ENCODE data around the gene PDZD8.
"Not testable (repeated sequence)": the region's sequence is repeated elsewhere in the genome, so short reads cannot be mapped to it uniquely, and the experiment has no call there.

PDZD8 gene

GRCh38 chr10:117254774-117255735 lies 120.2 kb downstream of the PDZD8 start:
- DNase-seq (ENCODE audit: low read depth in 2 of 2) = no peak

DNA sequence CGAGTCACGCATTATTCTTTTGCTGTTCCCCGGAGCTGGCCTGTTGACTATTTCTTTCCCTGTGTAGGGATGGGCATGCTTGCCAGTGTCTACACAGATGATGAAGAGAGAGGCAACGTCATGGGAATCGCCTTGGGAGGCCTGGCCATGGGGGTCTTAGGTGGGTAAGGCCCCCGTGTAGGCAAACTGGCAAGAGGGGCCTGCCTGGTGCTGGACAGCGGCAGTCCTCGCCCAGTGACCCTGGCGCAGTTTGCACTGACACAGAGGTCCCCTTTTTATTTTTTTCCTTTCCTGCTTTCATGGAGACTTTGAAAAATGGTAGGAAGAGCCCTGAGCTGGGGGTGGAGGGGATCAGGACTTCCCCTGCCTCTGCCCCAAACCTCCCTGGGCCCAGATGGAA lies 120.9 kb downstream of the PDZD8 start:
- no peak for DNase-seq (ENCODE audit: low read depth in 2 of 2)

GRCh38 chr10:117253908-117254307 lies 121.3 kb downstream of the PDZD8 start:
- no peak for DNase-seq (ENCODE audit: low read depth in 2 of 2)

- no peak for DNase-seq (ENCODE audit: low read depth in 2 of 2)
These were observed 124.8 kb downstream of the PDZD8 start for GRCh38 chr10:117250411-117250810.

DNA sequence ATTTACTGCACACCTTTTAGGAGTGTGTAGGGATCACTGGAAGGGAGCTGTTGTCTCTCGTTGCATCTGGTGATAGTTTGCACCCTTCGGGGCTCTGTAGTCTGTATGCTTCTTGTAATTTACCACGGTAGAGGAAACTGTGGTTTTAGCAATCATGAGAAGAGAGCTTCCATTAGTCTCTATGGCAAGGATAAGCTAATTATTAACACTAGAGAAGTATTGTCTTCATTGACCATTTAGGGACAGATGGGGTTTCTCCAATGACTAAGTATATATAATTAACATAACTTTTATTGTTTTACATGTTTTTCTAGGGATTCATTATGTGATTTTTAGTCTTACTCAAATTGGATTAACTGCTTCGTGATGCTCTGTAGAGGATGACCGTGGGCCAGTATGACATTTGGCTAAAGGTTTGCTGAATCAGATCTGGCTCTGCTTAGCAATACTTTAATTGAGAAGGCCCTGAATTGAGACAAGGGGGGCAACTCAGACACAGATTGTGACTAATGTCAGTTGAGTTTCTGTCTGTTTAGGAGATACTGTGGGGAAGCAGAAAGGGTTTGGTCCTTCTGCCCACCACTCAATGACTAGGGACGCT lies 125.6 kb downstream of the PDZD8 start:
- DNase-seq (ENCODE audit: low read depth in 2 of 2) = no peak

DNA sequence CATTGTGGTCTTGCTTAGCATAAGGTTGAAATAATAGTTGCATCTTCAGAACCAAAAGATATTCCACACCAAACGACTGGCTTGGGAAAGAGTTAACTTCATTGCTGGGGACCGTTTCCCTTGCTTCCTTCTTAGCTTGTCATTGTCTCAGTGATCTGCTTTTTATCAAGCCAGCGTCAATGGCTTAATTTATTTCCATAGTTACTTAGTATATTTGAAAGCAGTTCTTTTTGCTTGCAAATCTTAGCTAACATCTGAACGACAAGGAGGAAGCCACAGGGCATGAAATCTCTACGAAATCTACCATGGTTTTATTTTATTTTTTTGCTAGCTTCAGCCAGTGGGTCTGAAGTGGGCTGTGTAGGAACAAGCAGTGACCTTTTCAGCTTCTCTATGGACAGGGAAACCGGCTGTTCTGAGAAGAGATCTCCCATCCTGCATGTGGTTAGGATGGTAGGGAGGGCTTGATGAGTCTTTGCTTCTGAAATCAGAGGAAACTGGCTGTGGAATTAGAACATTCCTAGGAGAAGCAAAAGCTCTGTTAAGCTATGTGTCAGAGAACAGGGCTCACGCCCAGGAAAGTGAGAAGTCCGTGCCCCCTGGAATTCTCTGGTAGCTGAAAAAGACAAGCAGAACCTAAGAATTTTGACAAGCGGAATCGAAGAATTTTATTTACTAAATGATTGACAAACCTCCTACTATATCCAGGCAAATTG lies 126.3 kb downstream of the PDZD8 start:
- DNase-seq (ENCODE audit: low read depth in 2 of 2) = no peak

- no peak for DNase-seq (ENCODE audit: low read depth in 2 of 2)
These were observed 128.1 kb downstream of the PDZD8 start for GRCh38 chr10:117246997-117247671.

GRCh38 chr10:117242463-117242832 lies 132.8 kb downstream of the PDZD8 start:
- no peak for DNase-seq (ENCODE audit: low read depth in 2 of 2)

GRCh38 chr10:117241541-117242462 lies 133.4 kb downstream of the PDZD8 start:
- DNase-seq (ENCODE audit: low read depth in 2 of 2) = no peak

GRCh38 chr10:117240621-117241529 lies 134.4 kb downstream of the PDZD8 start, which contains the start of gene SLC18A2:
SLC18A2 (plus strand) TSS chr10:117241114; CDS start chr10:117241694, 580 bp downstream.
- no peak for DNase-seq (ENCODE audit: low read depth in 2 of 2)

DNA sequence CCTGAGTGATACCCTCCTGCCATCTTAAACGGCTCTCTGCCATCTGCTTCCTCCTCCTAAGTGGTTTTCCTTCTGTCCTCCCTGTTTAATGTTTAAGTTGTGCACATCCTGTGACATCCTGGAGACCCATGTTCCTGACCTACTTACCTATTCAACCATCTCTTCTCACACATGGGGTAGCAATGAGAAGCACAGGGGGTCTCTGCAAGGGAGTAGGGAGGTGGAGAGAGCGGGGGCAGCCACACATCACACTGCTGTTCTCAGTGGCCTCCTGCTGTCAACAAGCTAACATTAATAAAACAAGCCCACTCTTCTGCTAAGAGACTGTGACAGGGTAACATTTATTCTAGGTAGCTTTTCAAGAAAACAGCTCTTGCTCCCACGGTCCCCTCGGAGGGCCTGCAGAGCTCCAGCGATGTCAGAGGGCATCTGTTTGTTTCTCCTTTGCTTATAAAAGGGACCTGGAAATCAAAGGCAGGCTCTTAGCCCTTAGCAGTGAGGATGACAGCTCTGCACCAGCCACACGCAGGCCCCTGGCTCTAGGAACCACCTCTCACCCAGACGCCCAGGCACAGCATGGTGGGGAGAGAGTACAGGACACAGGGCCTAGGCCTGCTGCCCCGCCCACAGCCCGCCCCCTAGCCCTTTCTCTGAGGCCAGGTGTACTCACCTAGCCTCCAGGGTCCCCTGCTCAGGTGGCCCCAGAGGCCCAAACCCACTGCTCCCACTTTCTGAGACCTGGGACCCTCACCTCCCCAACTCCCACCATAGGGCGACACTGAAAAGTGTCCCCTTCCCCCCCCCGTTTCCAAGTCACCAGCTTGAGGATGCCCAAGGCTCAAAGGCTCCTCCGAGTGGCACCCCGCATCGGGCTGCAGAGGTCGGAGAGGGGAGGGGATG lies 135.3 kb downstream of the PDZD8 start:
- DNase-seq (ENCODE audit: low read depth in 2 of 2) = no peak

DNA sequence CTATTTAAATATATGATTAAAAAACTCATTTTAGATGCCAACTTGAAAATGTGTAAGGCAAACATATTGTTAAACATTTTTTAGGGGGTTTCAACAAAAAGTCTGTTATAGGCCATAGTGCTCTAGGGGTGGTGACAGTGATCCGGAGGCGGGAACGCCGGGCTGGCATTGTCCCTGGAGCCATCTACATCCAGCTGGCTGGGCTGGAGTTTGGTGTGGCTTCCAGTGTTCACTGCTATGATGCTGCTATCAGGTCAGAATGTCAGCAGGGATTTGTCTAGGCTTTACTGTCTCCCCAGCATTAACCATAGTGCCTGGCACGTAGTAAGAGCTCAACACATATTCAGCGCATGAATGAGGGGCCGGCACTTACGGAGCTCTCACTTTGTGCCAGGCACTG lies 136.2 kb downstream of the PDZD8 start:
- DNase-seq (ENCODE audit: low read depth in 2 of 2) = no peak

GRCh38 chr10:117237401-117237991 lies 137.7 kb downstream of the PDZD8 start:
- no peak for DNase-seq (ENCODE audit: low read depth in 2 of 2)

DNA sequence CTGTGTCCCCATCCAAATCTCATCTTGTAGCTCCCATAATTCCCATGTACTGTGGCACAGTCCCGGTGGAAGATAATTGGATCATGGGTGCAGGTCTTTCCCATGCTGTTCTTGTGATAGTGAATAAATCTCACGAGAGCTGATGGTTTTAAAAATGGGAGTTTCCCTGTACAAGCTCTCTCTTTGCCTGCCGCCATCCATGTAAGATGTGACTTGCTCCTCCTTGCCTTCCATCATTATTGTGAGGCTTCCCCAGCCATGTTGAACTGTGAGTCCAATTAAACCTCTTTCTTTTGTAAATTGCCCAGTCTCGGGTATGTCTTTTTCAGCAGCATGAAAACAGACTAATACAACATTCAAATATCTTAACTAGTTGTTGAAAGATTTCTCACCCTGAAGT lies 145.1 kb downstream of the PDZD8 start:
- DNase-seq (ENCODE audit: low read depth in 2 of 2) = not testable (repeated sequence)

- no peak for DNase-seq (ENCODE audit: low read depth in 2 of 2)
These were observed 147.0 kb downstream of the PDZD8 start for GRCh38 chr10:117228210-117228609.
